Endothelial cell of umbilical vein (primary cell): Measurements from ENCODE around the gene PTPDC1.

Experiments
- EZH2 ChIP-seq: IDR thresholded peaks from 2 replicates; pipeline ENCODE4 v1.6.1; 2012; ENCODE audit warnings: borderline replicate concordance, low read depth, mild to moderate bottlenecking, moderate library complexity, low read length, inconsistent platforms; ENCODE audit not compliant: severe bottlenecking
- FOS ChIP-seq: IDR thresholded peaks from 2 replicates; pipeline ENCODE4 v1.6.1; 2011; ENCODE audit warnings: mild to moderate bottlenecking, low read length, moderate library complexity, borderline replicate concordance; ENCODE audit not compliant: insufficient read depth
- GATA2 ChIP-seq: IDR thresholded peaks from 2 replicates; pipeline ENCODE4 v1.7.0; 2011; ENCODE audit warnings: low read depth, mild to moderate bottlenecking, moderate library complexity, mixed read lengths, low read length; ENCODE audit not compliant: insufficient read length, insufficient read depth
- JUN ChIP-seq: IDR thresholded peaks from 2 replicates; pipeline ENCODE4 v1.6.1; 2011; ENCODE audit warnings: borderline replicate concordance, low read depth; ENCODE audit not compliant: insufficient read length, insufficient read depth
- MAX ChIP-seq: IDR thresholded peaks from 2 replicates; pipeline ENCODE4 v1.6.1; 2011; ENCODE audit not compliant: insufficient read depth, insufficient read length
- MYC ChIP-seq: IDR thresholded peaks from one replicate; pipeline ENCODE4 v1.6.1; 2011; ENCODE audit warnings: mild to moderate bottlenecking, low read depth, low read length
- POLR2A ChIP-seq: IDR thresholded peaks from 2 replicates; pipeline ENCODE4 v1.6.1; 2012; ENCODE audit warnings: low read depth, mild to moderate bottlenecking, control low read depth, low read length
- POLR2AphosphoS5 ChIP-seq: IDR thresholded peaks from 2 replicates; pipeline ENCODE4 v1.6.1; 2012; ENCODE audit warnings: low read depth, mild to moderate bottlenecking, control low read depth, low read length, moderate library complexity; ENCODE audit not compliant: insufficient read depth
- TF ChIP-seq, protein P1 (sequence below), 2 donors: IDR thresholded peaks; 1 replicate in 1 of 2; 2 replicates in 1 of 2; pipeline ENCODE4 v1.5.1; 2011; ENCODE audit warnings: low read length in 2 of 2, mild to moderate bottlenecking in 2 of 2, moderate library complexity in 2 of 2, control low read depth in 1 of 2, inconsistent platforms in 1 of 2, low read depth in 1 of 2; ENCODE audit not compliant: insufficient read depth in 1 of 2; ENCODE audit errors: extremely low read depth in 1 of 2

DNA sequence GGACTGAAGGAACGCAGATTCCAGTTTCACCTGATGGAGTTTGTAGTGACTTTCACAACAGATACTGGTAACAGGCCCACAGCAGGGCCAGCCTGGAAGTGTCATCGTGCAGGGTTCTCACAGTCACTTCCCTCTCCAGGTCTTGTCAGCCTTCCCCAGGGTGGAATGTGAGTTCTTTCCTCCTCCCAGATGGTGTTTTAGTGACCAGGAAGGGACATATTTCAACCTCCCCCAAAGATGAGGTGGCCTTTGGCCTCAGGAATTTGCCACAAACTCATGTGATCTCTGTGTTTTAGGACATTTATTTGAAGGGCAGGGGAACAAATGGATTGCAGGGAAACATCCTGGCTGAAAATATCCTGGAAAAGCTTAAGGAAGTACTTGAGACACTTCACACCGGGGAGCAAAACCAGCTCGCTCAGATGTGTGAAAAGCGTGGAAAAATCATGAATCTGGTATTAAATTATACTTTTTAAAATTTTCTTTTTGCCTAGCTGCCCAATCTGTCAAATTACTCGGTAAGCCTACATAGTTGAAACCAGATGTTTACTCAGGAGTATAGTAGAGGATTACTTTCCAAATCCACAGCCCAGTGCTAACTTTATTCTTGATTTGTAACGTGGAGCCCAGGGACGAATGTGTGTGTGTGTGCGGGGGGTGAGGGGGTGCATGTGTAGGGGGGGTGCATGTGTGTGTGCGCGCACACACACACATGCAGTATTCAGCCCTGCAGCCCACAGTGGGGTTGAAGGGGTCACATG lies 66.8 kb downstream of the PTPDC1 start:
- TF ChIP-seq, protein P1, sequence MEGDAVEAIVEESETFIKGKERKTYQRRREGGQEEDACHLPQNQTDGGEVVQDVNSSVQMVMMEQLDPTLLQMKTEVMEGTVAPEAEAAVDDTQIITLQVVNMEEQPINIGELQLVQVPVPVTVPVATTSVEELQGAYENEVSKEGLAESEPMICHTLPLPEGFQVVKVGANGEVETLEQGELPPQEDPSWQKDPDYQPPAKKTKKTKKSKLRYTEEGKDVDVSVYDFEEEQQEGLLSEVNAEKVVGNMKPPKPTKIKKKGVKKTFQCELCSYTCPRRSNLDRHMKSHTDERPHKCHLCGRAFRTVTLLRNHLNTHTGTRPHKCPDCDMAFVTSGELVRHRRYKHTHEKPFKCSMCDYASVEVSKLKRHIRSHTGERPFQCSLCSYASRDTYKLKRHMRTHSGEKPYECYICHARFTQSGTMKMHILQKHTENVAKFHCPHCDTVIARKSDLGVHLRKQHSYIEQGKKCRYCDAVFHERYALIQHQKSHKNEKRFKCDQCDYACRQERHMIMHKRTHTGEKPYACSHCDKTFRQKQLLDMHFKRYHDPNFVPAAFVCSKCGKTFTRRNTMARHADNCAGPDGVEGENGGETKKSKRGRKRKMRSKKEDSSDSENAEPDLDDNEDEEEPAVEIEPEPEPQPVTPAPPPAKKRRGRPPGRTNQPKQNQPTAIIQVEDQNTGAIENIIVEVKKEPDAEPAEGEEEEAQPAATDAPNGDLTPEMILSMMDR (IDR thresholded peaks at IDR 0.05; ENCODE audit: extremely low read depth in 1 of 2, insufficient read depth in 1 of 2, low read depth in 1 of 2, low read length in 2 of 2) = no peak
- TF ChIP-seq JUN (no peak), POLR2A (no peak), MAX (no peak), MYC (no peak), POLR2AphosphoS5 (no peak), EZH2 (no peak), GATA2 (no peak), FOS (no peak)
